D721Med (cell line): ENCODE measurements around the gene CREBL2.
"Not testable (repeated sequence)": the region's sequence is repeated elsewhere in the genome, so short reads cannot be mapped to it uniquely, and the experiment has no call there.

ENCODE experiments used
- DNase-seq: peaks from one replicate; pipeline ENCODE4 v3.0.0; 2011; ENCODE audit warnings: low spot score; ENCODE audit not compliant: insufficient read length
- FAIRE-seq: peaks from 2 replicates; lab custom pipeline; 2011; peaks lifted over from hg19 to GRCh38; lab: Jason Lieb, UNC
- TF ChIP-seq, protein P1 (sequence below): IDR thresholded peaks from 2 replicates; pipeline ENCODE4 v1.5.1; 2012; ENCODE audit warnings: mild to moderate bottlenecking, control low read depth; ENCODE audit not compliant: insufficient read depth; ENCODE audit errors: missing control alignments

Gene CREBL2

DNA sequence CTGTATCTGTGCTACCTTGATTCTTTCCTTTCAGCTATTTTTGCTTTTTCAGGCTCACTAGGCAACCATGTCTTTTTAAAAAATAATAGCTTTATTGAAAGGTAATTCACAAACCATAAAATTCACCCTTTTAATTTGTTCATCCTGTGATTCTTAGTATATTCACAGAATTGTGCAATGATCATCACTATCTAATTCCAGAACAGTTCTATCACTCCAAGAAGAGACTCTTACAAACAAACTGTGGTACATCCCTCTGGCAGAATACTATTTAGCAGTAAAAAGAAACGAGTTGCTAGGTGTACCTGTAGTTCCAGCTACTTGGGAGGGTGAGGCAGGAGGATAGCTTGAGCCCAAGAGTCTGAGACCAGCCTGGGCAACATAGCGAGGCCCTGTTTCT, 14.8 kb downstream of the CREBL2 start:
- DNase-seq (no peak), FAIRE-seq (no peak)
- TF ChIP-seq, protein P1, sequence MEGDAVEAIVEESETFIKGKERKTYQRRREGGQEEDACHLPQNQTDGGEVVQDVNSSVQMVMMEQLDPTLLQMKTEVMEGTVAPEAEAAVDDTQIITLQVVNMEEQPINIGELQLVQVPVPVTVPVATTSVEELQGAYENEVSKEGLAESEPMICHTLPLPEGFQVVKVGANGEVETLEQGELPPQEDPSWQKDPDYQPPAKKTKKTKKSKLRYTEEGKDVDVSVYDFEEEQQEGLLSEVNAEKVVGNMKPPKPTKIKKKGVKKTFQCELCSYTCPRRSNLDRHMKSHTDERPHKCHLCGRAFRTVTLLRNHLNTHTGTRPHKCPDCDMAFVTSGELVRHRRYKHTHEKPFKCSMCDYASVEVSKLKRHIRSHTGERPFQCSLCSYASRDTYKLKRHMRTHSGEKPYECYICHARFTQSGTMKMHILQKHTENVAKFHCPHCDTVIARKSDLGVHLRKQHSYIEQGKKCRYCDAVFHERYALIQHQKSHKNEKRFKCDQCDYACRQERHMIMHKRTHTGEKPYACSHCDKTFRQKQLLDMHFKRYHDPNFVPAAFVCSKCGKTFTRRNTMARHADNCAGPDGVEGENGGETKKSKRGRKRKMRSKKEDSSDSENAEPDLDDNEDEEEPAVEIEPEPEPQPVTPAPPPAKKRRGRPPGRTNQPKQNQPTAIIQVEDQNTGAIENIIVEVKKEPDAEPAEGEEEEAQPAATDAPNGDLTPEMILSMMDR = no peak

DNA sequence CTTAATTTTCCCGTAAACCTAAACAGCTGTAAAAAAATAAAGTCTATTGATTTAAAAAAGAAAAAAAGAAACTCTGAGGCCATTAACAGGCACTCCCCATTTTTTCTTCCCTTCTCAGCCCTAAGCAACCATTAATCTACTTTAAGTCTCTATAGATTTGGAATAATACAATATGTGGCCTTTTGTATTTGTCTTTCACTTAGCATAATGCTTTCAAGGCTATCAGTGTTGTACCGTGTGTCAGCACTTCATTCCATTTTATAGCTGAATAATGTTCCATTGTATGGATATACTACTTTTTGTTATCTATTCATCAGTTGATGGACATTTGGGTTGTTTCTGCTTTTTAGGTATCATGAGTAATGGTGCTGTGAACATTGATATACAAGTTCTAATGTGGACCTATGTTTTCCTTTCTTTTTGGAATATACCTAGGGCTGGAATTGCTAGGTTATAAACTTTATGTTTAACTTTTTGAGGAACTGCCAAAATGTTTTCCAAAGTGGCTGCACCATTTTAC, 15.7 kb downstream of the CREBL2 start:
- FAIRE-seq (no peak), DNase-seq (no peak)
- TF ChIP-seq, protein P1 = no peak

DNA sequence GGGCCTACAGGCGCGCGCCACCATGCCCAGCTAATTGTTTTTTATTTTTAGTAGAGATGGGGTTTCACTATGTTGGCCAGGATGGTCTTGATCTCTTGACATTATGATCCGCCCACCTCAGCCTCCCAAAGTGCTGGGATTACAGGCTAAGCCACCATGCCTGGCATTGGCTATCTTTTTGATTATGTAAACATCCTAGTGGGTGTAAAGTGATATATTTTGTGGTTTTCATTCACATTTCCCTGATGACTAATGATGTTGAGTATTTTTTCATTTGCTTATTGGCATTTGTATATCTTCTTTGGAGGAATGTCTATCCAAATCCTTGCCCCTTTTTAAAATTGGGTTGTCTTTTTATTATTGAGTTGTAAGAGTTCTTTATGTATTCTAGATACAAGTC, 16.3 kb downstream of the CREBL2 start:
- TF ChIP-seq, protein P1 = no peak
- no peak for DNase-seq
- no peak for FAIRE-seq

DNA sequence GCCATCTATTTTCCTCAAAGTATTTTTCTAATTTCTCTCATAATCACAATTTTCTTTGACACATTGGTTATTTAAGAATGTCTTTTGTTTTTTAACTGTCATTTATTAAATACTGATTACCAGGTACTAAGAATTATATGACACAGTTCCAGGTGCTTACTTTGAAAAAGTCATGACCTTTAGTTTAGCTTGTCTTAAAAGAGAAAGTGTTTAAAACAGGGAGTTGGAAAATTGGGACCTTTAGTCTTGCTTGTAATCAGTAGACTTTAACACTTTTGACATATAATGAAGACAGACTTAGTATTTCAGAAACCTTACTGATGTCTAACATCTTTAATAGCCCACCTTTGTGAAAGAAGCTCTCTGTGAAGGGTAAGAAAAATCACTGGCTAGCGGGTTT, 19.2 kb downstream of the CREBL2 start:
- DNase-seq (no peak), FAIRE-seq (no peak)
- TF ChIP-seq, protein P1 = no peak

DNA sequence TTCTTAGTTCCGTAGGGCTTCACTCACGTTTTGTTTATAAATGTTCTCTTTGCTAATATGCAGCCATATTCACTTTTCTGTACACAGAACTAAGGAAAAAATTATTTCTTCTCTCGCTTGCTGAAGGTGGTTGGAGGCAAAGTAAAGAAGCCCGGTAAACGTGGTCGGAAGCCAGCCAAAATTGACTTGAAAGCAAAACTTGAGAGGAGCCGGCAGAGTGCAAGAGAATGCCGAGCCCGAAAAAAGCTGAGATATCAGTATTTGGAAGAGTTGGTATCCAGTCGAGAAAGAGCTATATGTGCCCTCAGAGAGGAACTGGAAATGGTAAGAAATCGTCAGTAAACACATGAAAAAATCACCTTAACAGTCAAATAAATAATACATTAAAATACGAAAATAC, 24.0 kb downstream of the CREBL2 start:
- FAIRE-seq (no peak), DNase-seq (no peak)
- TF ChIP-seq, protein P1 = no peak

DNA sequence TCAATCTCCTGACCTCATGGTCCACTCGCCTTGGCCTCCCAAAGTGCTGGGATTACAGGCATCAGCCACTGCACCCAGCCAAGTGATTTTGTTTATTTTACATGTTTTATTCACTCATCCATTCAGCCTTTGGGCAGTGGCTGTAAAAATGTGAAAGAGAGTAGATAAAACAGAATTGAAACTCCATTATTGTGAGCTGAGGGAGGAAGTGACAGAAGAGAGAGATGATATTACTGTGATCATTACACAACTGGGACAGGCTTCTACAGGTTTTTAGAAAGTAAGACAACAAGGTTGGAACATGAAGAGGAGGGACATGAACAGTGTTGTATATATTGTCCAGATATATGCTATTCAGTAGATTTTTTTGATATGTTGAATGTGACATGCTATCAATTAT, 25.0 kb downstream of the CREBL2 start:
- DNase-seq = no peak
- FAIRE-seq = no peak
- TF ChIP-seq, protein P1 = no peak

DNA sequence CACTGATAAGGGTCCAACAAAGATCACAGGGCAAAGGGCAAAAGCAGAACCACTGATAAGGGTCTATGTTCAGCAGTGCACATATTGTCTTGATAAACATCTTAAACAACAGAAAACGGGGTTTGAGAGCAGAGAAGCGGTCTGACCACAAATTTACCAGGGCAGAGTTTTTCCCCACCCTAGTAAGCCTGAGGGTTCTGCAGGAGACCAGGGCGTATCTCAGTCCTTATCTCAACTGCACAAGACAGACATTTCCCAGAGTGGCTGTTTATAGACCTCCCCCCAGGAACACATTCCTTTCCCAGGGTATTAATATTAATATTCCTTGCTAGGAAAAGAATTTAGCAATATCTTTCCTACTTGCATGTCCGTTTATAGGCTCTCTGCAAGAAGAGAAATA, 28.3 kb downstream of the CREBL2 start:
- DNase-seq, FAIRE-seq: not testable (repeated sequence)

DNA sequence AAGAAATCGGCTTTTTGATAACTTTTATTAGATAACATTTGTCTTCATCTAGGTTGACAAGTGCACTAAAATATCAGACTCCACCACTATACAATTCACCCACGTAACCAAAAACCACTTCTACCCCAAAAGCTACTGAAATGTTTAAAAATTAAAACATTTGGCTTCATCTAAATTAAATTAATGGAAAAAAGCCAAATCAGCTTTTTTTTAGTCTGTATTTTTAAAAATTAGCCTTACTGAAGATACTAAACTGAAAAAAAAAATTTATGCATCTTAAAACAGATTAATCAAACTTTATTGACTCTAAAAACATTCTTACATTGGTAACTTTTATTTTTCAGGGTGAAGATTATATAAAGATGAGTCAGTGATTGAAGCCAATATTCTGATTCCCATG, 30.0 kb downstream of the CREBL2 start:
- no peak for DNase-seq
- TF ChIP-seq, protein P1 = no peak
- no peak for FAIRE-seq
